ENCODE measurements around the gene PRKCA.

Gene PRKCA

GRCh38 chr17:66447159-66447558 is 144.7 kb downstream of the PRKCA start:
- DNase-seq (ENCODE audit: low spot score) = no peak
- no peak for TF ChIP-seq CTCF (IDR thresholded peaks at IDR 0.05; ENCODE audit: extremely low read depth, missing control alignments)

GRCh38 chr17:66448026-66448639 is 145.7 kb downstream of the PRKCA start:
- DNase-seq (ENCODE audit: low spot score) = no peak
- no peak for TF ChIP-seq CTCF (IDR thresholded peaks at IDR 0.05; ENCODE audit: extremely low read depth, missing control alignments)

DNA sequence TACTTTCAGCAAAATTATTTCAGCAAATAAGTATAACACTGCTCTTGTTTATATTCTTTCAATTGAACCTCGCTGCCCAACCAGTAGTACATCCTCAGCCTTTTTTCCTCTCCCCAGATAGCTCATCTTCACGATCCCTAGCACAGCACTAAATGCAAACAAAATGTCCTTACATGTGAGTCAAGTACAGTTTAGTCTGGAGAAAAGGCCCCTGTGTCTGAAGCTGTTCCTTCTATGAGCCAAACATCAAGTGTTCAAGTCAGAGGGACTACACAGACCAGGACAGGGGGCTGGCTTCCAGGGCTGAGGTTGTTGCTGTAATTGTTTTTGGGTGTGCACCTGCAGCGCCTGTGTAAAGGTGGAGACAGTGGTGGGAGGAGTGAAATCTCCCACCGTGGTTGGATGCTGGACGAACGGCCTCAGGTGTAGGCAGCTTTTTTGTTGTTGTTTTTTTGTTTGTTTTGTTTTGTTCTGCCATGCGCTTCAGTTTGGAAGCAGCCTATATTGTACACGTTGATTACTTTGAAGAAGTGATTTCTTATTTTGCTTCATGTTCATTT is 147.1 kb downstream of the PRKCA start:
- DNase-seq (ENCODE audit: low spot score) = no peak
- no peak for TF ChIP-seq CTCF (IDR thresholded peaks at IDR 0.05; ENCODE audit: extremely low read depth, missing control alignments)

DNA sequence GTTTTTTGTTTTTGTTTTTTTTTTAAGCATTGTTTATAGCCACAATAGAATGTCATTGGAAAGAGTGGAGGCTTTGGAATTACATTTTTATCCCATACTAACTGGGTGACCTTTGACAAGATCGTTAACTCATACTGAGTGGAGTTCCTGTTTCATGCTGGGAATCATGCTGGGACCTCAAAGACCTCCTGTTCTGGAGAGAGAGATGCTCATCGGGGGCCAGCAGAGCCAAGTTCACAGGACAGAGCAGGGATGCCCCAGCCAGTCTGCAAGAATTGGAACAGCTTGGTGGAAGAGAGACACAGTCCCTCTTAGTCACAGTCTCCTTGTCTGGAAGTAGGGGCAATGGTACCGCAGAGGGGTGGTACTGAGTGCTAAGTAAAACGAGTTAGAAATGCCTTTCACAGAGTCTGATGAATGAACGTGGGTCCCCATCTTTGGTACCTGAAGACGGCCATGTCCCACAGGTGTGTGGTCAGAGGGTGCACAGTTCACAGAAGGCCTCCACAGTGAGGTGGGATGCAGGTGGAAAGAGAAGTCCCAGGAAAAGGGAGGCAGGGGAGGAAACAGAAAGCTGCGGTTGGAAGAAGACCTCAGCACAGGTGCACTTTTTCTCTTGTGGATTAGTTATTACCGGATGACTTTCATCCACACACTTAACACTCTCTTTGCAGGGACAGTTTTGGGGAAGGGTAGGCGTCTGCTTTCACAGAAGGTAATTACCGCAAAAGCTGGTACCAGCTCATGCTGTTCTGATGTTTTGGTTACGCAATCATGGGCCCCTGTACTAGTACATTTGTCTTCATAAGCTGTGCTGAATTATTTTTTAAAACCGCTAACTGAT is 147.8 kb downstream of the PRKCA start:
- DNase-seq (ENCODE audit: low spot score) = no peak
- TF ChIP-seq CTCF (IDR thresholded peaks at IDR 0.05; ENCODE audit: extremely low read depth, missing control alignments) = no peak

- no peak for TF ChIP-seq CTCF (IDR thresholded peaks at IDR 0.05; ENCODE audit: extremely low read depth, missing control alignments)
- DNase-seq (ENCODE audit: low spot score) = no peak
Observed at GRCh38 chr17:66450852-66451158, 148.4 kb downstream of the PRKCA start.

GRCh38 chr17:66451188-66452149 is 149.1 kb downstream of the PRKCA start:
- DNase-seq (ENCODE audit: low spot score) = no peak
- no peak for TF ChIP-seq CTCF (IDR thresholded peaks at IDR 0.05; ENCODE audit: extremely low read depth, missing control alignments)

Measured in GM20000 (cell line).